GM12873 (cell line): ENCODE data around the gene CAPN8.

Experiments
- CTCF ChIP-seq: IDR thresholded peaks from 2 replicates; pipeline ENCODE4 v1.5.1; 2012; ENCODE audit warnings: low read depth, mild to moderate bottlenecking, moderate library complexity, low read length, control low read depth; ENCODE audit not compliant: insufficient read depth; ENCODE audit errors: missing control alignments

The CAPN8 gene

GRCh38 chr1:223621312-223621734 lies 44.2 kb downstream of the CAPN8 start:
- no peak for TF ChIP-seq CTCF

GRCh38 chr1:223620297-223620897 lies 45.1 kb downstream of the CAPN8 start:
- no peak for TF ChIP-seq CTCF

- no peak for TF ChIP-seq CTCF
Measured at GRCh38 chr1:223618680-223619079, 46.8 kb downstream of the CAPN8 start.

- TF ChIP-seq CTCF = no peak
Measured at GRCh38 chr1:223617323-223618070, 48.0 kb downstream of the CAPN8 start.

- TF ChIP-seq CTCF = no peak
Measured at GRCh38 chr1:223616586-223616985, 48.9 kb downstream of the CAPN8 start.

- no peak for TF ChIP-seq CTCF
Measured at GRCh38 chr1:223611936-223612335, 53.6 kb downstream of the CAPN8 start.

- peak; percentile 10 for TF ChIP-seq CTCF
Measured at GRCh38 chr1:223609977-223610376, 55.5 kb downstream of the CAPN8 start.
